ENCODE measurements around the gene TSPAN18.

Gene TSPAN18

DNA sequence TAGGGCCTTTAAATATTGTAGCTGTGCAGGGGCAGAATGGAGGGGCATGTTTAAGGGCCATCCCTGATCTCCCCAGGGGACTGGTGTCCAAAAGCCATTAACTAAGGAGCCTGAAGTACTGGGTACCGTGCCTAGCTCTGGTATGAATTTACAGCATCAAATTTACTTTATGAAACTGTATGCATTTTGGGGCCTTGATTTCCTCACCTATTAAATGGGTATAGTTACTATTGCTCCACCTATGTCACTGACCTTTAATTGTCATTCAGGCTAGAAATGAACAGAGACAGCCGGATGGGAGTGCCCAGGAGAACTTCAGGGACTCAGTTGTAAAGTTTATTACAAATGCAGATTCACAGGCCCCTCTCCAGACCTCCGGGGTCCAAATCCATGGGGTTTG is 235.7 kb downstream of the TSPAN18 start:
- Histone ChIP-seq H3K27me3 (ENCODE audit: insufficient read depth, low read length) (0 out of 2 replicates have a peak, but pooled peaks cover 3% of the 10 kb centered on the region), H3K9me3 (ENCODE audit: low read length) (no peaks in the 10 kb centered on the region), H3K4me3 (ENCODE audit: low read depth, low read length, poor library complexity, severe bottlenecking) (no peak overlapping the region), H4K20me1 (ENCODE audit: insufficient read depth, low read length) (no peaks in the 10 kb centered on the region), H3F3A (ENCODE audit: insufficient read depth, low read length) (no peaks in the 10 kb centered on the region), H3K79me2 (ENCODE audit: insufficient read depth, low read length) (no peaks in the 10 kb centered on the region), H3K27ac (ENCODE audit: low read depth, low read length, poor library complexity, severe bottlenecking) (no peak overlapping the region), H2AFZ (ENCODE audit: low read length) (no peak overlapping the region), H3K36me3 (ENCODE audit: insufficient read depth, low read length) (no peaks in the 10 kb centered on the region), H3K4me1 (ENCODE audit: insufficient read depth, low read length, severe bottlenecking) (no peaks in the 10 kb centered on the region), H3K4me2 (ENCODE audit: low read length) (no peak overlapping the region), H3K9ac (ENCODE audit: low read length) (no peak overlapping the region), H3K9me2 (ENCODE audit: low read depth, low read length) (no peaks in the 10 kb centered on the region)
- TF ChIP-seq EZH2 (IDR thresholded peaks at IDR 0.05; ENCODE audit: borderline replicate concordance, low read length), result no peak

DNA sequence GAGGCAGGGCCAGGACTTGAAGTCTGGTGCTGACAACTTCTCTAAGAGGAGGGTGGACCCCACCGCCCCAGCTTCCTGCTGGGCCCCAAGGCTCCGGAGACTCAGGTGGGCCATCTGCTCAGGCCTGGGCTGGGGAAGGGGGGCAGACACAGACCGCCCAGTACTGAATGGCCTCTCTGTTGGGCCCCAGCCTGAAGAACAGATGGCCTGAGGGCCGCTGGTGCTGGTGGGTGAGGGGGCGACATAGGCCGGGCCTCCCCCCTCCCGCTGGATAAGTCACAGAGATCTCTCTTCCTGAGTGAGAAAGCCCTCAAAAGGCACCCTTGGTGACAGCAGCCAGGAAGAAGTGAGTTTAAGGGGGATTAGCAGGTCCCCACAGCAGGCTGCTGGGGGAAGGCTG is 236.4 kb downstream of the TSPAN18 start:
- Histone ChIP-seq H3K9me3 (ENCODE audit: low read length) (no peaks in the 10 kb centered on the region), H3K4me1 (ENCODE audit: insufficient read depth, low read length, severe bottlenecking) (no peaks in the 10 kb centered on the region), H2AFZ (ENCODE audit: low read length) (no peak overlapping the region), H3K79me2 (ENCODE audit: insufficient read depth, low read length) (no peaks in the 10 kb centered on the region), H3K27me3 (ENCODE audit: insufficient read depth, low read length) (peaks cover 3% of the 10 kb centered on the region; the same call in 1 of the 2 replicates), H3F3A (ENCODE audit: insufficient read depth, low read length) (no peaks in the 10 kb centered on the region), H3K36me3 (ENCODE audit: insufficient read depth, low read length) (no peaks in the 10 kb centered on the region), H3K27ac (ENCODE audit: low read depth, low read length, poor library complexity, severe bottlenecking) (no peak overlapping the region), H3K4me3 (ENCODE audit: low read depth, low read length, poor library complexity, severe bottlenecking) (no peak overlapping the region), H3K4me2 (ENCODE audit: low read length) (no peak overlapping the region), H3K9ac (ENCODE audit: low read length) (no peak overlapping the region), H3K9me2 (ENCODE audit: low read depth, low read length) (no peaks in the 10 kb centered on the region), H4K20me1 (ENCODE audit: insufficient read depth, low read length) (no peaks in the 10 kb centered on the region)
- TF ChIP-seq, protein P1, sequence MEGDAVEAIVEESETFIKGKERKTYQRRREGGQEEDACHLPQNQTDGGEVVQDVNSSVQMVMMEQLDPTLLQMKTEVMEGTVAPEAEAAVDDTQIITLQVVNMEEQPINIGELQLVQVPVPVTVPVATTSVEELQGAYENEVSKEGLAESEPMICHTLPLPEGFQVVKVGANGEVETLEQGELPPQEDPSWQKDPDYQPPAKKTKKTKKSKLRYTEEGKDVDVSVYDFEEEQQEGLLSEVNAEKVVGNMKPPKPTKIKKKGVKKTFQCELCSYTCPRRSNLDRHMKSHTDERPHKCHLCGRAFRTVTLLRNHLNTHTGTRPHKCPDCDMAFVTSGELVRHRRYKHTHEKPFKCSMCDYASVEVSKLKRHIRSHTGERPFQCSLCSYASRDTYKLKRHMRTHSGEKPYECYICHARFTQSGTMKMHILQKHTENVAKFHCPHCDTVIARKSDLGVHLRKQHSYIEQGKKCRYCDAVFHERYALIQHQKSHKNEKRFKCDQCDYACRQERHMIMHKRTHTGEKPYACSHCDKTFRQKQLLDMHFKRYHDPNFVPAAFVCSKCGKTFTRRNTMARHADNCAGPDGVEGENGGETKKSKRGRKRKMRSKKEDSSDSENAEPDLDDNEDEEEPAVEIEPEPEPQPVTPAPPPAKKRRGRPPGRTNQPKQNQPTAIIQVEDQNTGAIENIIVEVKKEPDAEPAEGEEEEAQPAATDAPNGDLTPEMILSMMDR (IDR thresholded peaks at IDR 0.05; ENCODE audit: low read length), result no peak
- TF ChIP-seq EZH2 (IDR thresholded peaks at IDR 0.05; ENCODE audit: borderline replicate concordance, low read length), result no peak

DNA sequence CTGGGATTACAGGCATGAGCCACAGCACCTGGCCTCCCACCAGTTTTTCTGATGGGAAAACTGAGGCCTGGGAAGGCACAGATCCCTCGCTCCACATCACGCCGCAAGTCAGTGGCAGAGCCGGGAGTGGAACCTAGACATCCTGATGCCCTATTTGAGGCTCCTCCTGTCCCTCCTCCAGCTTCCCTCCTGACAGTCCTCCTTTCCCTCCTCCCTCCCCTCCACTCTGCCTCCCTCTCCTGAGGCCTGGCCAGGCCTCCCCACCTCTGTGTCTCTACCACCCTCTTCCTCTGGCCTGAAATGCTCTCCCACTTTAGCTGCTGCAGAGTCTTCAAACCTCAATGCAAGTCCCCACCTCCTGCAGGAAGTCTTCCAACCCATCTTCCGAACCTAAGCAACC is 237.2 kb downstream of the TSPAN18 start:
- H3K79me2 ChIP-seq (ENCODE audit: insufficient read depth, low read length), result no peaks in the 10 kb centered on the region
- no peak for TF ChIP-seq EZH2 (IDR thresholded peaks at IDR 0.05; ENCODE audit: borderline replicate concordance, low read length)
- TF ChIP-seq, protein P1 (IDR thresholded peaks at IDR 0.05; ENCODE audit: low read length), result no peak
- H3K27ac ChIP-seq (ENCODE audit: low read depth, low read length, poor library complexity, severe bottlenecking), result no peak overlapping the region
- H3K36me3 ChIP-seq (ENCODE audit: insufficient read depth, low read length), result no peaks in the 10 kb centered on the region
- H3K4me3 ChIP-seq (ENCODE audit: low read depth, low read length, poor library complexity, severe bottlenecking), result no peak overlapping the region
- H3F3A ChIP-seq (ENCODE audit: insufficient read depth, low read length), result no peaks in the 10 kb centered on the region
- H3K4me1 ChIP-seq (ENCODE audit: insufficient read depth, low read length, severe bottlenecking), result no peaks in the 10 kb centered on the region
- no peak overlapping the region for H3K9ac ChIP-seq (ENCODE audit: low read length)
- peaks cover 3% of the 10 kb centered on the region; the same call in 1 of the 2 replicates for H3K27me3 ChIP-seq (ENCODE audit: insufficient read depth, low read length)
- H2AFZ ChIP-seq (ENCODE audit: low read length), result no peak overlapping the region
- no peaks in the 10 kb centered on the region for H3K9me3 ChIP-seq (ENCODE audit: low read length)
- H4K20me1 ChIP-seq (ENCODE audit: insufficient read depth, low read length), result no peaks in the 10 kb centered on the region
- no peak overlapping the region for H3K4me2 ChIP-seq (ENCODE audit: low read length)
- H3K9me2 ChIP-seq (ENCODE audit: low read depth, low read length), result no peaks in the 10 kb centered on the region

DNA sequence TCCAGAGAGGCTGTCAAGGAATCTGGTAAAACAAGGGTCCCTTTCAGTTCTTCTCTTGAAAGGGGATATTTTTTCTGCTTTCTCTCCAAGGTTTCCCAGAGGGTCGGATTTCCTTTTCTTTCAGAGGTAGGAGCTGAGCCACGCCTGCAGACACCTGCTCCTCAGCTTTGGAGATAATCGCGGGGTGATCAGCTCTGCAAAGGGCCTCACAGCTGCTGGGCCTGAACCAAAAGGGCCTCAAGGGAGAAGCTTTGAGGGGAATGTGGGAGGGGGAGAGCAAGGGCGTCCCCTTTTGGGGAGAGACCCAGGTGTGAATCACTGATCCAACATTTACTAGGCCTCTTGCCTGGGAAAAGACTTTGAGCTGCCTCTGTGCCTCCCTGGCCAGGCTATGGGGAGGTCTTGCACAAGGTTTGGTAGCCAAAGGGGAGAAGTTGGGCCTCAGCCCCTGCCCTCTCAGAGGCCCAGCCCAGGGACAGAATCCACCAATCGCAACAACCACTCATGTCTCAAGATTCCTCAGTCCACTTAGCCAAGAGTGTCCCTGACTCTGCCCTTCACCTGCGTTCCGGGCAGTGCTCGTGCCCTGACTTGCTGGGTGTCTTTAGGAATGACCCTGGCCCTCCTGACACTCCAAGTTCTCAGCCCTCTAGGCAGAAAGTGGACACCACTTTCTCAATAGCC is 237.9 kb downstream of the TSPAN18 start:
- Histone ChIP-seq H3K4me2 (ENCODE audit: low read length) (no peak overlapping the region), H4K20me1 (ENCODE audit: insufficient read depth, low read length) (no peaks in the 10 kb centered on the region), H3K27ac (ENCODE audit: low read depth, low read length, poor library complexity, severe bottlenecking) (no peak overlapping the region), H3K9me3 (ENCODE audit: low read length) (no peaks in the 10 kb centered on the region), H3F3A (ENCODE audit: insufficient read depth, low read length) (no peaks in the 10 kb centered on the region), H2AFZ (ENCODE audit: low read length) (no peak overlapping the region), H3K36me3 (ENCODE audit: insufficient read depth, low read length) (no peaks in the 10 kb centered on the region), H3K9me2 (ENCODE audit: low read depth, low read length) (no peaks in the 10 kb centered on the region), H3K4me3 (ENCODE audit: low read depth, low read length, poor library complexity, severe bottlenecking) (no peak overlapping the region), H3K79me2 (ENCODE audit: insufficient read depth, low read length) (no peaks in the 10 kb centered on the region), H3K27me3 (ENCODE audit: insufficient read depth, low read length) (peaks cover 3% of the 10 kb centered on the region), H3K9ac (ENCODE audit: low read length) (no peak overlapping the region), H3K4me1 (ENCODE audit: insufficient read depth, low read length, severe bottlenecking) (no peaks in the 10 kb centered on the region)
- TF ChIP-seq, protein P1 (IDR thresholded peaks at IDR 0.05; ENCODE audit: low read length), result no peak
- no peak for TF ChIP-seq EZH2 (IDR thresholded peaks at IDR 0.05; ENCODE audit: borderline replicate concordance, low read length)

Measured in OCI-LY1 (cell line).